NCI-H2107 (cell line): ENCODE measurements around the gene TNF.
"Not testable (repeated sequence)": the region's sequence is repeated elsewhere in the genome, so short reads cannot be mapped to it uniquely, and the experiment has no call there.

Source experiments
- DNase-seq: peaks from one replicate; lab custom pipeline; 2025; lab: John Stamatoyannopoulos, UW

The TNF gene

DNA sequence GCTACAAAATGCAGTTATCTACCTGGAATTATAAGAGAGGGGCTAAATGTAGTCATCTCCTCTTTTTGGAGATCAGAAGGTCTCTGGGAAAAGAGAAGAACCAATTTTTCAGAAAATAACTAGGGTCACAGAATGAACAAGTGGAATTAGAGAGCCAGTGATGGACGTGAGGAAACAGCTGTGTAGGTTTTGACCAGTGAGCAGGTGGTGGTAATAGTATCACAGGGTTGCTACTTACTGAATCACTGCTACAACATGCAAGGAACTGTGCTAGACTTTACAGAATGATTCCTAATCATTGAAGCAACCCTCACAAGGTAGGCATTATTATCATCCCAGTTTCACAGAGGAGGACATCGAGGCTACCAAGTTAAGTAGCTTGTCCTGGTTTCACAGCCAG, 30.7 kb upstream of the TNF start:
- DNase-seq = no peak

DNA sequence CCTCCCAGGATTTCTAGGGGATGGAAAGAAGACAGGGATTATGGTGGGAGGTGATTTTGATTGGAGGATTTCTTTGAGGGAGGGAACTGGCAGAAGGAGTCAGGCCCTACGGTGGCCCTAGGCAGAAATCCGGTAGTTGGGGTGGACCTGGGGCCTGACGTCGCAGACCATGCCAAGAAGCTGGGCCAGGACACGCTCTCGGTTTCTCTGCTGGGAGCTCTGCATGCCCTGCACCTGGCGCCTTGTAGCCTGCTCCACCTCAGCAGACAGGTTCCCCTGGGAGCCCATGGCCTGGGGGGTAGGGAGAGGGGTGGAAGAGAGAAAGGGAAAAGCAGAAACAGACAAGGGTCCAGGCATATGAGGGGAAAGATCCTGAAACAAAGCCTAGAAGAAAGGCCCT, 30.1 kb upstream of the TNF start:
- no peak for DNase-seq

DNA sequence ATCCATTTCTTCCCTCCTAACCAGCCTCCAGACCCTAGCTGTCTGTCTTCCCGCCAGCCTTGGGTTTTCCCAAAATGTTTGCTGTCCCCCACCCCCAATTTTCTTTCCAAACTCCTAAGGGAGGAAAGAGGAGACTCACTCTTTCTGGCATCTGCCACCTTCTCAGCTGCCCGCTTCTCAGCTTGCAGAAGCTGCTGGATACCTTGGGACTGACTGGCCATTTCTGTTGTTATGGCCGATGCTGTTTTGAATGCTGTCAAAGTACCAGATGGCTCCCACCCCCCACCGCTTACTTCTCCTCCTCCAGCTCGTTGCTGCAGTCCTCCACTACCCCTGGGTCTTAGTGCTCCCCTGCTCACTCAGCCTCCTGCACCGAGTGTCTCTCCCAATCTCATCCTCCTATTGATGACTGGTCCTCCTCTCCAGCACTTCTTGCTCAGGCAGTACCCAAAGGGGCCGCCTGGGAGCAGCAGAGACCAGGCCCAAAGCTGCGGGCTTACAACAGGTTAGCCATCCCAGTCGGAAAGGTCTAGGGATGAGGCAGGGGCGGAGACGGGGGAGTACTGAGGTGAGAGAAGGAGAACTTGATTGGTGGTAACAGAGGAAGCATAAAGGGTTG, 28.9 kb upstream of the TNF start, which contains the start of gene ATP6V1G2:
Gene ATP6V1G2, minus strand, starts transcription at position 270 of the 619 bp plus-strand sequence. Its CDS starts 49 bp downstream, at position 221.
- peak; percentile 42 for DNase-seq

DNA sequence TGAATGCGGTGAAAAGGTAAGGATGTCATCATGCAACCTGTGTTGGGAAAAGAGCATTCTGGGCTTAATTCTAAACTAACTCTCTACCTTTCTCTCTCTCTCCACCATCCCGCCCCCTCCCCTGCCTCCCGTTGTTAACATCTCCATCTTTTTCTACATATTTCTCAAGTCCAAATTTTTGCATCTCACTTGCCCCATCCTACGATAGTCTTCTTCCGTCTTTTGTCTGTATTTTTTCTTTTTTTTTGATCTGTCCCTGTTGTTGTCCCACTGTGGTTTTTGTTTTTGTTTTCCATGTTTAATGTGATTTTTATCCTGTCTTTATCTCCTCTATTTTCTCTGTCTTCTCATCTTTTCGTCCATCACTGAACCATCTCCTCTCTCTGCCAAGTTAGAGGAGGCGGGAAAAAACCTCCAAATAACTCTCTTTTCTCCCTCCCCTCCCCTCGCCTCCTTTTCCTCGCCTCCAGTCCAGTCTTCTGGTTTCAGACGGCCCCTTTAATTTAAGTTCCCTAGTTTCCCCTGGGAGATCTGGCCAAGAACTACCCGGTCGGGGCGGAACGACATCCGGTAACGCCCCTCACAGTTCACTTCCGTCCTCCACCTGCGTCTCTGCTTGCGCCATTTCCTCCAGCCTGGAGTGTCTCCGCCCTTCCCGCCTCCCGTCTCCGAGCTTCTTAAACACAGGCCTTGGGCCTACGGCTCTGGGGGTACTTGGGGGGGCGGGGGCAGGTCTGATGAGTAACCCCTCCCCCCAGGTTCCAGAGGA, 28.2 kb upstream of the TNF start, which contains the start of gene NFKBIL1:
Gene NFKBIL1, plus strand, starts transcription at position 651 of the 769 bp plus-strand sequence. Its CDS starts 87 bp downstream, at position 738.
- peak; percentile 75 for DNase-seq

DNA sequence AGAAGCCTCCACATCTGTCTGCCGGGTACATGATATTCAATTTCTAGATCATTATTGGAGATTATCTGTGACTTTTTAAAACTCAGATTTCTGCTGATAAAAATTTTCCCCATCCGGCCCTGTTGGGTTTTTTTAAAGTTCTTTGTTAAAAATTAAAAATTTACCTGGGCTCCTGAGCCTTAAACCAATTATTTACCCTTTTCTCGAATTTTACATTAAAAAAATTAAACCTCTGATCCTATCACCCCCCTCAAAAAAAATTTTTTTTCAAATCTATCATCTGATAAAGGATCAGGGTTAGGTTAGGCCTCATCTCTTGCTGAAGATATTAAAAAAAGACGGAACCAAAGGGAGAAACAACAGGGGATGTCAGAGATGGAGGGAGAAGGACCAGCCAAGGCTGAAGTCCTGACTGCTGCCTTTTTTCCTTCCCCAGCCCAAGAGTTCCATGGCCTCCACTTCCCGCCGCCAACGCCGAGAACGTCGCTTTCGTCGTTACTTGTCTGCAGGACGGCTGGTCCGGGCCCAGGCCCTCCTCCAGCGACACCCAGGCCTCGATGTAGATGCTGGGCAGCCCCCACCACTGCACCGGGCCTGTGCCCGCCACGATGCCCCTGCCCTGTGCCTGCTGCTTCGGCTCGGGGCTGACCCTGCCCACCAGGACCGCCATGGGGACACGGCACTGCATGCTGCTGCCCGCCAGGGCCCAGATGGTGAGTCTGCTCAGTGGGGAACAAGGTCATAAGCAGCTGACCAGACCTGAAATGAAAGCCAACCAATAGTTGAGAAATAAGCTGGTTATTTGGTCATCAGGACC, 27.4 kb upstream of the TNF start:
- no peak for DNase-seq

DNA sequence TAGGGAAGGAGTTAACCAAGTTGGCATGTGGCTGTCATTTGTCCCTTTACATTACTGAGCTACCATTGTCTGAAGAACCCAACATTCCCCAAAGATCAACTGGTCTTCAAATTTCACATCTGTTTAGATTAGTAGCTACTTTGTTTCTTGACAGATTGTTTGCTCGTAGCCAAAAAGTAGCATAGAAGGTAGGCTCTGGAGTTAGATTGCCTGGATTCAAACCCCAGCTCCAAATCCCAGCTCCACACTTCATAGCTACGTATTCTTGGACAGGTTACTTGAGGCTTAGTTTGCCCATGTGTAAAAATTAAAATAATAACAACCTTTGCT, 26.9 kb upstream of the TNF start:
- no peak for DNase-seq

DNA sequence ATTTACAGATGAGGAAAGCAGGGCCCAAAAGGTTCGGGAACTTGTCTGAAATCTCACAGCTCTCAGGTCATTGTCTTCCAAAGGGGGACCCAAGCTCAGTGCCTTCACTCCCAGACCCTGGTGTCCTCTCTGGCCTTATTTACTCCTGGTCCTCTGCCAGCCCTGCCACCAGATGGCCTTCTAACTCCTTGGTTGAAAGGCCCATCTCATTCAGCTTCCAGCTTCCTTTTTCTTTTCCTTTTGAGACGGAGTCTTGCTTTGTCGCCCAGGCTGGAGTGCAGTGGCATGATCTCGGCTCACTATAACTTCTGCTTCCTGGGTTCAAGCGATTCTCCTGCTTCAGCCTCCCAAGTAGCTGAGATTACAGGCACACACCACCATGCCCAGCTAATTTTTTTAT, 24.0 kb upstream of the TNF start:
- DNase-seq = not testable (repeated sequence)

DNA sequence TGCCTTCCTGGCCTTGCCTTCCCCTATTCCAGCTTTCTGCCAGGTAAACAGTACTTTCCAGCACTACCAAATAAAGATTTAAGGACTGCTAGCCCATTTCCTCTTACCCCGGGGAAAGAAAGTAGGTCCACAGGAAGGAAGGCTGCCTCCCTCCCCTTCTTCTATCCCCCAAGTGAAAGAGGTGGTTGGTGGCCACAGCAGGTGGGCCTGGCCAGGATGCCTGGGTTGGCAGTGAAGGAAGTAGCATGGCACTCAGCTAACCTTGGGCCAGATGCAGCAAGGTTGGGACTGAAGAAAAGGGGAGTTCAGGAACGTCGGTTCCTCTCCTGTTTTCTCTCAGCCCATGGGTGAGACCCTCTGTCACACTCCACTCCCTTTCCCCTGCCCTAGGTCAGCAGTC, 19.1 kb upstream of the TNF start:
- DNase-seq = no peak

DNA sequence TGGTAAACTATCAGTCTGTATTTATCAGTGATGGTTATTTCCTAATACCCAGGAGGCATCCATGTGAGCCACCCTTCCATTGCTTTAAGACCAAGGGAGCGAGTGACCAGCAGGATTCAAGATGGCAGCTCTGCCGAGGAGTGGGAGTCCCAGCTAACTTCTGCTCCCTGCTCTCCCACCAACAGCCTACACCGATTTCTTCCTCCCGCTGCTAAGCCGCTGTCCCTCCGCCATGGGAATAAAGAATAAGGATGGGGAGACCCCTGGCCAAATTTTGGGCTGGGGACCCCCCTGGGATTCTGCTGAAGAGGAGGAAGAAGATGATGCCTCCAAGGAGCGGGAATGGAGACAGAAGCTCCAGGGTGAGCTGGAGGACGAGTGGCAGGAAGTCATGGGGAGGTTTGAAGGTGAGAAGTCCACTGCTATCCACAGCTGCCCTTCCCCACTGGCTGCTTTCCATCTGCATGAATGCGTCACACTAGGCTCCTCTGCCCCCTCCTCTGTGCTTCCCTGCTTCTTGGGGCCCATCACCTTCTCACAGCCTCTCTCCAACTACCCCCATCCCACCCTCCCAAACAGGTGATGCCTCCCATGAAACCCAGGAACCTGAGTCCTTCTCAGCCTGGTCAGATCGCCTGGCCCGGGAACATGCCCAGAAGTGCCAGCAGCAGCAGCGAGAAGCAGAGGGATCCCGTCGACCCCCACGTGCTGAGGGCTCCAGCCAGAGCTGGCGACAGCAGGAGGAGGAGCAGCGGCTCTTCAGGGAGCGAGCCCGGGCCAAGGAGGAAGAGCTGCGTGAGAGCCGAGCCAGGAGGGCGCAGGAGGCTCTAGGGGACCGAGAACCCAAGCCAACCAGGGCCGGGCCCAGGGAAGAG, 17.7 kb upstream of the TNF start:
- no peak for DNase-seq

DNA sequence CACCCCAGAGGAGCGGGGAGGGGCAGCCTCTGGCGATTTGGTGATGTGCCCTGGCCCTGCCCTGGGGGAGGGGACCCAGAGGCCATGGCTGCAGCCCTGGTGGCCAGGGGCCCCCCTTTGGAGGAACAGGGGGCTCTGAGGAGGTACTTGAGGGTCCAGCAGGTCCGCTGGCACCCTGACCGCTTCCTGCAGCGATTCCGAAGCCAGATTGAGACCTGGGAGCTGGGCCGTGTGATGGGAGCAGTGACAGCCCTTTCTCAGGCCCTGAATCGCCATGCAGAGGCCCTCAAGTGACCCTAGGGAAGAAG, 17.1 kb upstream of the TNF start:
- no peak for DNase-seq

DNA sequence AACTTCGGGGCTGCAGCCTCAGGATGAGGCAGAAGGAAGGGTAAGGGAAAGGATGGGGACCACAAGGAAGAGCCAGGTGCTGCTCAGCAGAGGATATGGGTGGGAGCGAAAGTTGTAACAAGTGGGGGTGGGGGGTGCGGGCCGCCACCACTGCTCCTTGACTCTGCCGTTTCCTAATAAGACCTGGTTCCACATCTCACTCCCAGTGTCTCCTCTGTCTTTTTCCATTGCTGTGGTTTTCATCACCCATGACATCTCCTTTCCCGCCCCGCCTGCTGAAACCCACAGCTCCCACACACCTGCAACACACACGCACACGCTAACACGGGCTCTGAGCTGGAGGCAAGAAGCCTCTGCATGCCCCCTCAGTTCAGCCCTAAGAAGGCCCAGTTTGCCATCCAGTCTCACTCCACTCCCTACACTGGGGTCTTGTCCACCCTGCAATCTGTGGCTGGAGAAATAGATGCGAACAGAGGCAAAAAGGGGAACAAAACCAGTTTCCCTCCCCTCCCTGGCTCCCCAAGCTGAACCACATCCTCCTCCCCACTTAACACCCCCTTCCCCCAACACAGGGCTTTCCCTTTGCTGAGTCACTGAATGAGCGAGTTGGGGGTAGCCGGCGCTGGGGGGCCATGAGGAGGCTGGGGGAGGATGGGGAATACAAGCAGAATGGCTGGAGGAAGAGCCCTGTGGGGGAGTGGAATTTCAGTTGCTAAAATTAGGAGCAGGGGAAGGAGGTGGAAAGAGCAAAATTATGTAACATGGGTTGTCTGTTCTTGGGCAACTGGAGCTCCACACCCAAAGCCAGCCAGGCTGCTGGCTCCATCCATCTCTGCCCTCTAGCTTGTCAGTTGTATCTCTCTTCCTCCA, 16.5 kb upstream of the TNF start:
- no peak for DNase-seq

DNA sequence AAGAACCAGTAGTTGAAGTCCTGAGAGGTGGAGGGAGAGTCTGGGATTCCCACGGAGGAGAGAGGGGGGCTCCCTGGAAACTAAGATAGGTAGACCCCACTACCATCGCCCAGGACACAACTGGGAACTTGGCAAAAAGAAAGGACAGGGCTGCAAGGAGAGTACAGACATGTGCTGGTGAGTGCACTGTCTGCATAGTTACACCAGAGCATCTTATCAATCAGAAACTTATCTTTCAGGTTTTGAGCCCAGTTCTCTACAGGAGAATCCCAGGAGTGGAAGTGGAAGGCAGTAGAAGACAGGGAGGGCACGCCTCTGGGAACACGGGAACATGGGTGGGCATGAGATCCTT, 15.8 kb upstream of the TNF start:
- DNase-seq = no peak

DNA sequence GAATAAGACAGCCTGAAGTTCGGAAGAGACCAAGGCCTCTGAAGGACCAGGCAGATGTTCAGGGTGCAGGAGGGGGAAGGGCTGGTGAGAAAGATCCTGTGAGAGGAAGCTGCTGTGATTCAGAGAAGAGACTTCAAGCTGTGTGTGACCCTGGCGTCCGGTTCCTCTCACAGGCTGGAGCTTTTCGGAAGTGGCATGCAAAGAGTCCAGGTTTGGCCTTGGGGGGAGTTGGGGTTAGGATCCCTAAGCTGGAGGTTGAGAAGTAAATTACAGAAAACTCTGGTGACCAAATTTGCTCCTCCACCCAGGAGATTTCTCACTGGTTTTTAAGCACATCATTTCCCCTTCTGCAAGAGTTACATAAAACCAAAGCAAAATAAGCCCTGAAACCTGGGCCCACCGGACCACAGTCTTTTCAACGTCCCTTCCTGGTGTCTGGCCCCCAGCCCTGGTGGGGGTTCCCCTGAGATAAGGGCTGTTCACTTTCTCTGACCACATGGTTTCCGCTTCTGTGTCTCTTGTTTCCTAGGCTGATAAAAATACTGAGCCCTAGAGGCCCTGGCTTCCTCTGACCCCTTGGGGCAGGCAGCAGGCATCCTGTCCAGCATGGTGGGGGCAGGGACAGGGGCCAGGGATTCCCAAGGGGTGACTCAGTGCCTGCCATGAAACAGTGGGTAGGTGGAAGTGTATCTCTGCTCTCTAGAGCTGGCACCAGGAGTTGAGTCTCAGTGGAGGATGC, 15.2 kb upstream of the TNF start:
- DNase-seq = no peak

DNA sequence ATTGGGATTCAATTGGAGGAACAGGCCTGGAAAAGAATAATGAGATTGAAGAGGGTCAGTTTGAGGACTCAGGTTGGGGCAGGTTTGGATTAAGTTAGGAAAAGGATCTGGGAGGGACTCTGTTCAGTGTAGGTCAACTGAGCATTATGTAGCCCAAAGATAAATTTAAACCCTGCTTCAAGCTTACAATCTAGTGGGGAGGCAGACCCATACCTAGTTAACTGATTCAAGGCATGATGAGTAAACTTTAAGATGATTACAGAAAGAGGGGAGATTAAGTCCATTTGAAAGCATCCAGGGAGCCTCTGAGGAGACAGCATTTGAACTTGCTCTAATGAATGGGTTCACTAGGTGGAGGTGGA, 14.7 kb upstream of the TNF start:
- DNase-seq = no peak

DNA sequence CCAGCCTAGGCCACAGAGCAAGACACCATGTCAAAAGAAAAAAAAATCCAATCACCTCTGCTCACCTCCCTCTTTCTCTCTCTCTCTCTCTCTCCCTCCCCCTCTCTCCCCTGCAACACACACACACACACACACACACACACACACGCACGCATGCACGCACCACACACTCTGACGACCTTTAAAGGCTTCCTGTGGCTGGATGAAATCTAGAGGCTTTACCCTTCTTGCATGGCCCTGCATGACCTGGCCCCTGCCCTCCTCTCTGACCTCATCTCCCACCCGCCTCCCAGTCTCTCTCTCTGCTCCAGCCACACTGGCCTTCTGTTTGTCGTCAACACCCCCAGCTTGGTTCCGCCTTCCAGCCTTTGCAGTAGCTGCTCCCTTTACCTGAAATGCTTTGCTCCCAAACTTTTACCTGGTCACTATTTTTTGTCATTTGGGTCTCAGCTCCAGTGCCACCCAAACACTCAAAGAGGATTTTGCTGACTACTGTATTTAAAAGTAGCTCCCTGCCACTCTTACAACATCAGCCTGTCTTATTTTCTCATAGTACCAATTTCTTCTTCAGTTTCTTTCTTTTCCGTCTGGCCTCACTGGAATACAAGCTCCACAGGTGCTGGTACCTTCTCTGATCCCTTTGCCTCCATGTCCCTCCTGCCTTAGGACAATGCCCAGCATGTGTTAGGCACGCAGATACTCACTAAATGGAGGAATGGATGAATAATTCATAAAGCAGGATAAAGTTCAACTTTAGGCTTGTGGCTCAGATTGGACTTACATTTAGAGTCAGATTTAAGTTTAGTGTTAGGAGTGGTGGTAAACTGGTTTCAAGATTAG, 7.6 kb upstream of the TNF start:
- DNase-seq = no peak

DNA sequence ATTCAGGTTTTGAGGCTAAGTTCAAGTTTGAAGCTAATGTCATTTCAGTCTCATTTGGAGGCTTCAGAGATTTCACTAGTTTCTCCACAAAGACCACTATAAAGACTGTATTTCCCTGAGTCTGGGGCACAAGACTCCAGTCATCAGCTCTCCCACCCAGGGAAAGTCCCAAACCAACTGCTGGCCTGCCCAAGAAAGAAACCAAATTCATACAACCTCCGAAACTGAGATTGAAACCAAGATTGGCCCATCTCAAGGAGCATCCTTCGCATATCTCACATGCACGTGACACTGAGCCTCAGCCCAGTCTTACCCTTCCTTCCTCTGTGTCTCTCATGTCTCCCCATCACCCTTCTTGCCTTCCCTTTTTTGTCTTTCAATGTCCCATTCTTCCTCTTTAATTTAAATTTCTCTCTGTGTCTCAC, 6.8 kb upstream of the TNF start:
- no peak for DNase-seq

DNA sequence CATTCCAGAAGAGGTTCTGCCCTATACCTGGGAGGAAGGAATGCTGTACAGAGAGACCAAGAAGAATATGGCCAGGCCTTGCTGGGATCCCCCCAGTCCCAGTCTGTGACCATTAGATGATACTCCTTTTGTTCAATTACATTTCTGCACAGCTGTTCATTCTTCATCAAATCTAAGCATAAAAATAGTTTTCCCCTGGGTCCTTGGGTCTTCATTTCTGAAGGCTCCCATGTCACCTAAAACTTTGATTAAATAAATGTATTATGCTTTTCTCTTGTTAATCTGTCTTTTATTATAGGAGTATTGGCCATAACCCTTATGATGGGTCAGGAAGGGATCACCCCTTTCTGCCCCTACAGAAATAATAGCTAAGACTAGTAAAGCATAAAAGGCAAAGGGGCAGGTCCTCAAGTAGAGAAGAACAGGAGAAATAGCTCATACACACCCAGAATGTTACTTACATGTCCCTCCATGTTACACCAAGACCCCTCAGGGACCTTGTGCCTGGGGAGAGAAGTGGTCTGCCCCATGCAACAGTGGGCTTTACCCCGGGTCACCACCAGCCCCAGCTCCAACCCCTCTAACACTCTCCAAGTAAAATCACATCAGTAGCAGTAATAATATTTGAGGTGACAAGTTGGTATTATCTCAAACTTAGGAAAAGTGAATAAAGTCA, 5.4 kb upstream of the TNF start:
- no peak for DNase-seq

DNA sequence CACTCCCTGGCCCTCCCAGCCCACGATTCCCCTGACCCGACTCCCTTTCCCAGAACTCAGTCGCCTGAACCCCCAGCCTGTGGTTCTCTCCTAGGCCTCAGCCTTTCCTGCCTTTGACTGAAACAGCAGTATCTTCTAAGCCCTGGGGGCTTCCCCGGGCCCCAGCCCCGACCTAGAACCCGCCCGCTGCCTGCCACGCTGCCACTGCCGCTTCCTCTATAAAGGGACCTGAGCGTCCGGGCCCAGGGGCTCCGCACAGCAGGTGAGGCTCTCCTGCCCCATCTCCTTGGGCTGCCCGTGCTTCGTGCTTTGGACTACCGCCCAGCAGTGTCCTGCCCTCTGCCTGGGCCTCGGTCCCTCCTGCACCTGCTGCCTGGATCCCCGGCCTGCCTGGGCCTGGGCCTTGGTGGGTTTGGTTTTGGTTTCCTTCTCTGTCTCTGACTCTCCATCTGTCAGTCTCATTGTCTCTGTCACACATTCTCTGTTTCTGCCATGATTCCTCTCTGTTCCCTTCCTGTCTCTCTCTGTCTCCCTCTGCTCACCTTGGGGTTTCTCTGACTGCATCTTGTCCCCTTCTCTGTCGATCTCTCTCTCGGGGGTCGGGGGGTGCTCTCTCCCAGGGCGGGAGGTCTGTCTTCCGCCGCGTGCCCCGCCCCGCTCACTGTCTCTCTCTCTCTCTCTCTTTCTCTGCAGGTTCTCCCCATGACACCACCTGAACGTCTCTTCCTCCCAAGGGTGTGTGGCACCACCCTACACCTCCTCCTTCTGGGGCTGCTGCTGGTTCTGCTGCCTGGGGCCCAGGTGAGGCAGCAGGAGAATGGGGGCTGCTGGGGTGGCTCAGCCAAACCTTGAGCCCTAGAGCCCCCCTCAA, 3.1 kb upstream of the TNF start, which contains the start of gene LTA:
Gene LTA, plus strand, starts transcription at position 249 of the 871 bp plus-strand sequence. Its CDS starts 454 bp downstream, at position 703.
- DNase-seq = no peak
